22Rv1 (cell line): ENCODE results near the gene PLA2G4D.

ENCODE experiments used
- CTCF ChIP-seq: fragments of 450-650 bp; IDR thresholded peaks from 2 replicates; pipeline ENCODE4 v1.5.1; 2017; ENCODE audit warnings: mild to moderate bottlenecking
- ZFX ChIP-seq: fragments of 450-650 bp; IDR thresholded peaks from 2 replicates; pipeline ENCODE4 v1.6.1; 2017; ENCODE audit warnings: antibody characterized with exemption, borderline replicate concordance

- TF ChIP-seq CTCF (no peak), ZFX (no peak)
Observed at GRCh38 chr15:42085721-42086120, 8.6 kb downstream of the PLA2G4D start.
